CMK (cell line): ENCODE data around the gene LCN10.
"Not testable (repeated sequence)": the region's sequence is repeated elsewhere in the genome, so short reads cannot be mapped to it uniquely, and the experiment has no call there.

ENCODE experiments used
- DNase-seq: peaks from one replicate; pipeline ENCODE4 v3.0.0-alpha.2; 2010; ENCODE audit warnings: low read depth

Gene LCN10

GRCh38 chr9:136742591-136743391 lies at the start of gene LCN10:
LCN10 (minus strand) TSS chr9:136742940; CDS start chr9:136742903, 37 bp downstream.
- no peak for DNase-seq

DNA sequence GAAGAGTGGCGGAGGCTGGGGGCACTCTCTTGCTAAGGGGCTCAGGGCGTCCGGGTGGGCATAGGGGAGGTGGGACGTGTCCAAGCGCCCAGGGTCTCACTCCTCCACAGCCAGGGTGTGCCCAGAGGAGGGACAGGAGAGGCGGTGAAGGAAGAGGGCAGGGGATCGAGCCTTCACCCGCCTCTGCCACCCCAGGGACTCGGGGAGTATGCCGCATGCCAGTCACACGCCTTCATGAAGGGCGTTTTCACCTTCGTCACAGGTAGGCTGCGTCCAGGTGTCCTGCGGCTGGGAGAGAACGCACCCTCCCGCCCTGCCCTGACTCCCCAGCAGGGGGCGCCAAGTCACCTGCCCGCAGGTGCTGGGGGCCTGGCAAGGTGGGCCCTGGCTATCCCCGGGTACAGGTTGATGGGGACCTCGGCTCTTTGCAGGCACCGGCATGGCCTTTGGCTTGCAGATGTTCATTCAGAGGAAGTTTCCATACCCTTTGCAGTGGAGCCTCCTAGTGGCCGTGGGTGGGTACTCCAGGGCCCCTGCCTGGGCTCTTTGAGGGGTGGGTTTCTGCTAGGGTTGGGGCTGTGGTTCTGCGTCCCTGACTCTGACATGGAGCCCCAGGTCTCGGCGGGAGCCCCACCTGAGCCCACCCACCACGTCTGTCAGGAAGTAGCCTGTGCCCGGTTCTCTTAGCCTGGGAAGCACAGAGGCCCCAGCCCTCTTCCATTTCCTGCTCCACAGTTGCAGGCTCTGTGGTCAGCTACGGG lies 49.0 kb upstream of the LCN10 start:
- DNase-seq = no peak

DNA sequence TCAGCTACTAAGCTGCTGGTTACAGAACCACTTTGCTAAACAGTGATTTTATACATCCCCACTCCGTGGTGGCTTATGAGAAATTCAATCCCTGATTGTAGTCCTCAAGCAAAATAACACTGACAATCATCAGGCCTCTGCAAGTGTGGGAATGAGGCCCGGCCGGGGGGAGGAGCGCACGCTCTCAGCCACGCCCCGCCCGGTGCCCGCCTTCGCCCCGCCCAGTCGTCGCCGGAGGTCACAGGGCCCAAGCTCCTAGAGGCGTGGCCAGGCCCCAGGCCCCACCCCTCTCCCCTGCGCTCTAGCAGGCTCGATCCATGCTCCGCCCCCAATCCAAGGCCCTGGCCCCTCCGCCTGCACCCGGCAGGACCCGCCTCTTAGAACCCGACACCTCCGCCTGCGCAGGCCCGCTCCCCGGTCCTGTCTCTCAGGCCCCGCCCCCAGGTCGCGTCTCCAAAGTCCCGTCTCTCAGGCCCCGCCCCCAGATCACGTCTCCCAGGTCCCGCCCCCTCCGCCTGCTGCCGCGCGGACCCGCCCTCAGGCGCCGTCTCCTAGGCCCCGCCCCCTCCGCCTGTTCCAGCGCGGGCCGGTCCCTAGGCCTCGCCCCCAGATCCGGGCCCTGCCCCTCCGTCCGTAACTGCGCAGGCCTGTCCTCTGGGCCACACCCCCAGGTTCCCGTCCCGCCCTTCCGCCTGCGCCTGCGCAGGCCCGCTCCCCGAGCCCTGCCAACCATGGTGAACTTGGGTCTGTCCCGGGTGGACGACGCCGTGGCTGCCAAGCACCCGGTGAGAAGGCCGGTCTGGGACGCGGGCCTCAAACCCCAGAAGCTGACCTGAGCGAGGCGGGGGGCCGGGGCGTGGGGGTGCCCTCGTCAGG lies 48.1 kb upstream of the LCN10 start, which contains the start of gene TMEM141:
TMEM141 (plus strand) TSS at position 705 of the 876 bp plus-strand sequence; CDS start at position 732, 27 bp downstream.
- peak; percentile 98 for DNase-seq

- DNase-seq = no peak
Measured at GRCh38 chr9:136789523-136789937, 46.8 kb upstream of the LCN10 start.

DNA sequence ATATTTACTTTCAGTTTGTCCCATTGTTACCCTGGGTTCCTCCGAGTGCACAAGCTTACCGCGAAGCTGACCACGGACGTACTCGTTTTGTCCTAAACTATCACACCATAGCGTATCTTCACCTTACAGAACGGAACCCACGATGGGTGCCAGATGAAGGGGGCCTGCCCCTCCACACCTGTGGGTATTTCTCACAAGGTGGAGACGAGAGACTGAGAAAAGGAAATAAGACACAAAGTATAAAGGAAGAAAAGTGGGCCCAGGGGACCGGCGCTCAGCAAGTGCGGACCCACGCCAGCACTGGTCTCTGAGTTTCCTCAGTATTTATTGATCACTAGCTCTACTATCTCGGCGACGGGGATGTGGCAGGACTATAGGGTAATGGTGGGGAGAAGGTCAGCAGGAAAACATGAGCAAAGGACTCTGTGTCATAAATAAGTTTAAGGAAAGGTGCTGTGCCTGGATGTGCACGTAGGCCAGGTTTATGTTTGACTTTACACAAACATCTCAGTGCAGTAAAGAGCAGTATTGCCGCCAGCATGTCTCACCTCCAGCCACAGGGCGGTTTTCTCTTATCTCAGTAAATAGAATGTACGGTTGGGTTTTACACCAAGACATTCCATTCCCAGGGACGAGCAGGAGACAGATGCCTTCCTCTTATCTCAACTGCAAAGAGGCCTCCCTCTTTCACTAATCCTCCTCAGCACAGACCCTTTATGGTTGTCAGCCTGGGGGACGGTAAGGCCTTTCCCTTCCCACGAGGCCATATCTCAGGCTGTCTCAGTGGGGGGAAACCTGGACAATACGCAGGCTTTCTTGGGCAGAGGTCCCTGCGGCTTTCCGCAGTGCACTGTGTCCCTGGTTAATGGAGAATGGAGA lies 46.1 kb upstream of the LCN10 start:
- DNase-seq = not testable (repeated sequence)

- DNase-seq = peak; percentile 82
Measured at GRCh38 chr9:136787690-136788400, 45.1 kb upstream of the LCN10 start.

GRCh38 chr9:136786983-136787382 lies 44.2 kb upstream of the LCN10 start:
- not testable (repeated sequence) for DNase-seq

DNA sequence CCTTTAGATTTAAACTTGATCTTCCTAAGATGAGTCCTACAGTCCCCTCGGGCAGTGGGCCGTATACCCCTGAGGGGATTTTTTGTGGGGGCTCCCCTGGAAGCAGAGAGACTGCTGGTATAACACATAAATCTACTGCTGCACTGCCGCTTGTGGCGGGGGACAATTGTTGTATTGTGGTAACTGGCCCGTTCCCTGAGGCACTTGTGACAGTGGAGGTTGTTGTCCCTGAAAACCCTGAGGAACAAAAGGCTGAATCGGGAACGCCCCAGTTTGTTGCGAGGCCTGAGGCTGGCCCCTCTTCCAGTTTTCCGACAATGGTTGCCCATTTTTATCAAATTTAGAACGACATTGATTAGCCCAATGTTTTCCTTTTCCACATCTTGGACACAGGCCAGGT lies 43.7 kb upstream of the LCN10 start:
- no peak for DNase-seq

GRCh38 chr9:136785565-136786355 lies 43.0 kb upstream of the LCN10 start:
- not testable (repeated sequence) for DNase-seq

GRCh38 chr9:136784997-136785361 lies 42.2 kb upstream of the LCN10 start:
- no peak for DNase-seq

GRCh38 chr9:136784249-136784996 lies 41.7 kb upstream of the LCN10 start:
- no peak for DNase-seq

DNA sequence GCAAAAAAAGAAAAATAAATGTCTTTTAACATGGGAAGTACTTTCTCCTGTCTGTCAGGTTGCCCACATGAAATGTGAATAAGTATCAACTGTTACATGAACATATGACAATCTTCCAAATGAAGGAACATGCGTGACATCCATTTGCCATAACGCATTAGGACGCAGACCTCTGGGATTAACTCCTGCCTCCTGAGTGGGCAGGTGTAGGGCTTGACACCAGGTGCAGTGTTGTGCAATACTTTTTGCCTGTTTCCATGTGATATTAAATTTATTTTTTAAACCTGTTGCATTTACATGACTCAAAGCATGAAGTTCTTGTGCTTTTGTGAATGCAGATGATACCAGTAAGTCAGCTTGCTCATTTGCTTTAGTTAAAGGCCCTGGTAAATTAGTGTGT lies 39.7 kb upstream of the LCN10 start:
- DNase-seq = no peak

DNA sequence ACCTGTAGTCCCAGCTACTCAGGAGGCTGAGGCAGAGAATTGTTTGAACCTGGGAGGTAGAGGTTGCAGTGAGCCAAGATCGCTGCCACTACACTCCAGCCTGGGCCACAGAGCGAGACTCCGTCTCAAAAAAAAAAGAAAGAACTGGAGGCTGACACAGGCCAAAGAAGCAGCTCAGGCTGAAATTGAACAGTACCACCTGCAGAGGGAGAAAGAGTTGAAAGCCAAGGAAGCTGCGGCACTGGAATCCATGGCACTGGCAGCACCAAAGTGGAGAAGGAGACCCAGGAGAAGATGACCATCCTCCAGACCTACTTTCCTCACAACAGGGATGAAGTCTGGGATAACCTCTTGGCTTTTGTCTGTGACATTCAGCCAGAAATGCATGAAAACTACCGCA lies 37.1 kb upstream of the LCN10 start:
- no peak for DNase-seq

- no peak for DNase-seq
Measured at GRCh38 chr9:136777359-136777758, 34.6 kb upstream of the LCN10 start.

- no peak for DNase-seq
Measured at GRCh38 chr9:136776947-136777346, 34.2 kb upstream of the LCN10 start.

GRCh38 chr9:136775191-136775590 lies 32.5 kb upstream of the LCN10 start:
- no peak for DNase-seq

DNA sequence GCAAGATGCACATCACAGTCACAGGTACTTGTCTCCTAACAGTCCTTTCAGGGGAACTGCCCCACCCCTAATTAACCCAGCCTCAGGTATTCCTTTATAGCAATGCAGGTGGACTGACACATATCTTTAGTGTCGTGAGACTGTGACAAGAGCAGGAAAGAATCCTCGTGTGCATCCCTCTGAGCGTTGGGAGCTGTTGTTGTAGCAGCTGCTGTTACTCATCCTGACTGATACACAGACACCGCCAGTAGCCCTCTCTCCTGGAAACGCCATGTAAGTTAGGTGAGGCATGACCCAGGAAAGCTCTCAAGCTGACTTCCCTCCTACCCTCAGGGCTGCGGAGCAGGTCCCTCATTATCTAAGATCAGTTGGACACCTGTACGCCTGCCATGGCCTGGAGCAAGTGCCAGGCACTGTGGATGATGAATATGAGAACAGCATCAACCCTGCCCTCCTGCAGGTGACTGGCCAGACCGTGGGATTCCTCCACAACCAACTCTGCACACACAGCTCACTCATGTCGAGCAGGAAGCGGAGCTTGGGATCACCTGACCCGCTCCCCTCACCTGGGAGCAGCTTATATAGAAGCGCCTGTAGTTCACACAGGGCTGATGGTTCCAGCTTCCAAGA lies 31.8 kb upstream of the LCN10 start:
- DNase-seq = no peak

- peak; percentile 70 for DNase-seq
Measured at GRCh38 chr9:136773386-136774044, 30.8 kb upstream of the LCN10 start.
